ENCODE data around the gene GAL. TPM values are rescaled to one million over a fixed set of nuclear protein-coding genes. Genes with fewer than 3 reads are reported as not detected.
A peak's percentile ranks its signal among the peaks of the same experiment; 100 is the strongest.

GAL gene
- total RNA-seq, 6 experiments from 2014 or later = 0.49 TPM; not detected in 5

DNA sequence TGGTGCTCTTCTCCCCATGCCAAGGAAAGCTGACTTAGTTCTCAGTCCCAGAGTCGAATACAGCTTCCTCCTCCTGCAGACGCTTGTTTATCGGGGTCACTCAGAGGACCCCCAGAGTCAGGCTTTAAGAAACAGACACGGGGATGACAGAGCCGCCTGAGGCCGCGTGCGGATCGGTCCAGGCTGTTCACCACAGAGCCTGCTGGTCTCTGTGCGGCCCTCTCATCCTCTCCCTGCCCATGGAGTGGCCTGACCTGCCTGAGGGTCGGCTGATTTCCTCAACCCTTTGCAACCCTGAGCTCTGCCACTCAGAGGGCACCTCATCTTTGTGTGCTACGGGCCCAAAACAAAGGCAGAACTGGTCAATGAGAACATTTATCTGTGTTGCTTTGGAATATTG, 2.1 kb downstream of the GAL start:
- TF ChIP-seq, protein P1, sequence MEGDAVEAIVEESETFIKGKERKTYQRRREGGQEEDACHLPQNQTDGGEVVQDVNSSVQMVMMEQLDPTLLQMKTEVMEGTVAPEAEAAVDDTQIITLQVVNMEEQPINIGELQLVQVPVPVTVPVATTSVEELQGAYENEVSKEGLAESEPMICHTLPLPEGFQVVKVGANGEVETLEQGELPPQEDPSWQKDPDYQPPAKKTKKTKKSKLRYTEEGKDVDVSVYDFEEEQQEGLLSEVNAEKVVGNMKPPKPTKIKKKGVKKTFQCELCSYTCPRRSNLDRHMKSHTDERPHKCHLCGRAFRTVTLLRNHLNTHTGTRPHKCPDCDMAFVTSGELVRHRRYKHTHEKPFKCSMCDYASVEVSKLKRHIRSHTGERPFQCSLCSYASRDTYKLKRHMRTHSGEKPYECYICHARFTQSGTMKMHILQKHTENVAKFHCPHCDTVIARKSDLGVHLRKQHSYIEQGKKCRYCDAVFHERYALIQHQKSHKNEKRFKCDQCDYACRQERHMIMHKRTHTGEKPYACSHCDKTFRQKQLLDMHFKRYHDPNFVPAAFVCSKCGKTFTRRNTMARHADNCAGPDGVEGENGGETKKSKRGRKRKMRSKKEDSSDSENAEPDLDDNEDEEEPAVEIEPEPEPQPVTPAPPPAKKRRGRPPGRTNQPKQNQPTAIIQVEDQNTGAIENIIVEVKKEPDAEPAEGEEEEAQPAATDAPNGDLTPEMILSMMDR (IDR thresholded peaks at IDR 0.05) = no peak
- TF ChIP-seq POLR2A (IDR thresholded peaks at IDR 0.05) = no peak
- intact Hi-C loops (cut with DNase I) = no loop called here
- Histone ChIP-seq H3K4me1 (peaks cover 0 to 10% (median 0%) of the 10 kb centered on the region in 4 donors), H3K4me3 (no peak overlapping the region), H3K9me3 (no peaks in the 10 kb centered on the region), H3K36me3 (no peaks in the 10 kb centered on the region), H3K27me3 (peaks cover 0 to 15% of the 10 kb centered on the region in 2 donors), H3K27ac (no peak overlapping the region)
- WGBS (ENCODE audit: insufficient coverage, low coverage, low lambda C conversion rate, missing lambda C conversion rate) = 52% methylated on average over 2 of the region's 12 CpGs
- DNase-seq = peak in 1 of 3 donors; percentile 37
- ATAC-seq = no peak

DNA sequence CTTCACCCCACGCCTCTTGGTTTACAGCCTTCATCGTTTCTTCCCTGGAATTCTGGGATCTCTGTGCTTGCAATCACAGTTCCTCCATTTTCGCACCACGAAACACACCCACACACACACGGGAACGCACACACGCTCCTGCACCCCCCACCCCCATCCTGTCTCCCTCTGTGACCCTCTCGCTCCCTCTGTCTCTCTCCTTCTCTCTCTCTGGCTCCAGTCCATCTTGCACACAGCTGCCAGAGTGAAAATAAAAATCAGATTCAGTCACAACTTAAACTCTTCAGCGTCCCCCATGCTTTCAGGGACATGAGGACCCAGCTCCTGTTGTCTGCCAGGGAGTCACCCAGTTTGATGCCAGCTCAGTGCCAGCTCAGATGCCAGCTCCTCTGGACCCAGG, 3.0 kb downstream of the GAL start:
- 68% methylated on average over 9 of the region's 9 CpGs for WGBS (ENCODE audit: insufficient coverage, low coverage, low lambda C conversion rate, missing lambda C conversion rate)
- Histone ChIP-seq H3K36me3 (no peaks in the 10 kb centered on the region), H3K27me3 (peaks cover 0 to 15% of the 10 kb centered on the region in 2 donors), H3K4me1 (peaks cover 0 to 10% (median 0%) of the 10 kb centered on the region in 4 donors), H3K9me3 (no peaks in the 10 kb centered on the region), H3K27ac (no peak overlapping the region), H3K4me3 (no peak overlapping the region)
- TF ChIP-seq POLR2A (IDR thresholded peaks at IDR 0.05) = no peak
- TF ChIP-seq, protein P1 (IDR thresholded peaks at IDR 0.05) = no peak
- intact Hi-C loops (cut with DNase I) = no loop called here
- ATAC-seq (no peak), DNase-seq (peak in 1 of 3 donors; percentile 27)

DNA sequence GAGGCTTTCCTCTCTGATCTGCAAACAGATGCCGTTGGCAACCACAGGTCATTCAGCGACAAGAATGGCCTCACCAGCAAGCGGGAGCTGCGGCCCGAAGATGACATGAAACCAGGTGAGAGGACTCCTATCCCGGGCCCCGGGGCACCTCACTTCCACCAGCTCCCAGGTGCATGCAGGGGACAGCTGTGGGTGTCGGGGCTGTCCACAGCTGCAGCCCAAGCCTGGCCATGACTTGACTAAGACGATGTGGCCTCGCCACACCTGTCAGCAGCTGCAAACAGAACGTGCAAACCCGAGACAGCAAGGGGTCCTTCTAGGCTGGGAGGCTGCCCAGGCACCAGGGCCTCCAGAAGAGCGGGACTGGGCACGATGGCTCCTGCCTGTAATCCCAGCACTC, 3.6 kb downstream of the GAL start:
- no peak for ATAC-seq
- WGBS (ENCODE audit: insufficient coverage, low coverage, low lambda C conversion rate, missing lambda C conversion rate) = 98% methylated on average over 6 of the region's 14 CpGs
- TF ChIP-seq POLR2A (IDR thresholded peaks at IDR 0.05) = no peak
- TF ChIP-seq, protein P1 (IDR thresholded peaks at IDR 0.05) = no peak

DNA sequence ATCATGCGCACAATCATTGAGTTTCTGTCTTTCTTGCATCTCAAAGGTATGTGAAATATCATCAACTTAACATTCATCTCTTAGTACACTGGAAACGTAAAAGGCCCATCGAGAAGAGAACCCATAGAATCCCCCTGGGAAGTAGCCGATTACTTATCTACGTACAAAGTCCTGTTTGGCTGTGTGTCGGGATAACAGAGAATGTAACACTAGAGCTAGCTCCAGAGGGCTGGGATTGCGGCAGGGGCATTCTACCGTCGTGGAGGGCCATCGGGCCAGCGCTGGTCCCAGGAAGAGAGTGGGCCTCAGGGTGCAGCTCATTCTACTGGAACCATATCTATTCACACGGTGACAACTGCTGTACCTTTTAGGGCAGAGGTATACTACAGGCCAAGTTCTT, 4.5 kb downstream of the GAL start:
- peak in 1 of 3 donors; percentile 32 for DNase-seq
- Histone ChIP-seq H3K27ac (no peak overlapping the region), H3K4me3 (no peak overlapping the region), H3K36me3 (no peaks in the 10 kb centered on the region), H3K9me3 (no peaks in the 10 kb centered on the region), H3K27me3 (peaks cover 0 to 12% of the 10 kb centered on the region in 2 donors), H3K4me1 (peaks cover 0 to 10% (median 0%) of the 10 kb centered on the region in 4 donors)
- TF ChIP-seq, protein P1 (IDR thresholded peaks at IDR 0.05) = no peak
- no peak for TF ChIP-seq POLR2A (IDR thresholded peaks at IDR 0.05)
- 51% methylated on average over 9 of the region's 12 CpGs for WGBS (ENCODE audit: insufficient coverage, low coverage, low lambda C conversion rate, missing lambda C conversion rate)
- ATAC-seq = no peak
- intact Hi-C loops (cut with DNase I) = no loop called here

More for the DNA sequence above, 3.6 kb downstream of the GAL start:
- peak in 1 of 3 donors; percentile 41 for DNase-seq
- H3K27me3 ChIP-seq = peaks cover 0 to 15% of the 10 kb centered on the region in 2 donors
- H3K4me3 ChIP-seq = no peak overlapping the region
- H3K4me1 ChIP-seq = peaks cover 0 to 10% (median 0%) of the 10 kb centered on the region in 4 donors
- no peaks in the 10 kb centered on the region for H3K36me3 ChIP-seq
- H3K9me3 ChIP-seq = no peaks in the 10 kb centered on the region
- intact Hi-C loops (cut with DNase I) = no loop called here
- no peak overlapping the region for H3K27ac ChIP-seq
